Fibroblast of the aortic adventitia (primary cell): Measurements from ENCODE around the gene OR5B21. TPM values are rescaled to one million over a fixed set of nuclear protein-coding genes. Genes with fewer than 3 reads are reported as not detected.

Experiments
- DNase-seq: peaks from one replicate; pipeline ENCODE4 v3.0.0-alpha.2; 2010; ENCODE audit warnings: low read depth
- H3K4me3 ChIP-seq: 2 replicates; pipeline ENCODE4 v1.5.1; 2011; ENCODE audit warnings: low read depth, mild to moderate bottlenecking, control low read depth, low read length, moderate library complexity
- CTCF ChIP-seq: IDR thresholded peaks from 2 replicates; pipeline ENCODE4 v1.5.1; 2011; ENCODE audit warnings: mild to moderate bottlenecking, low read length, control low read depth, inconsistent platforms; ENCODE audit not compliant: insufficient read depth
- total RNA-seq: library from RNA; depleted of rRNA; stranded (reverse); fragments of >200 nt; gene quantifications from 2 replicates; pipeline ENCODE4 v1.2.3, GENCODE V29; 2012; ENCODE audit warnings: low replicate concordance

OR5B21 gene
- total RNA-seq, 1 donor: not detected

DNA sequence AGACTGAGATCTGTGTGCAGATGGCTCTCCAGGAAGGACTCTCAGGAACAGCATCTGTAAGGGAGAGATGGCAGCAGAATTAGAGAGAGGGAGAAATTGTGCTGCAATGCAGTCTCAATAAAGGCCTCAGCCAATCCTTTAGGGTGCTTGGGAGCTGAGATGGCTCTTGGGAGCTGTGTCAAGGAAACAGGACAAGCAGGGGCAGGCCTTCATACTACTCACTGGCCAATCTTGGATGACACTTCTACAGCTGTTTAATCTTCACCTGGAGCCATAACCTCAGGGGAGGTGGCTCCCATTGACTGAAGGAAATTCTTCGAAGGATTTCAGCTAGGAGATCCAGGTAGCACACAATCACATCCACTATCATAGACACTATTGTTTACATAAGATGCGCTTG, 10.0 kb downstream of the OR5B21 start:
- TF ChIP-seq CTCF: no peak
- H3K4me3 ChIP-seq: no peak overlapping the region
- no peak for DNase-seq

GRCh38 chr11:58495906-58496305, 12.0 kb downstream of the OR5B21 start:
- no peak for DNase-seq
- TF ChIP-seq CTCF: no peak
- no peak overlapping the region for H3K4me3 ChIP-seq

GRCh38 chr11:58494101-58494500, 13.8 kb downstream of the OR5B21 start:
- TF ChIP-seq CTCF: no peak
- no peak overlapping the region for H3K4me3 ChIP-seq
- DNase-seq: peak; percentile 63

DNA sequence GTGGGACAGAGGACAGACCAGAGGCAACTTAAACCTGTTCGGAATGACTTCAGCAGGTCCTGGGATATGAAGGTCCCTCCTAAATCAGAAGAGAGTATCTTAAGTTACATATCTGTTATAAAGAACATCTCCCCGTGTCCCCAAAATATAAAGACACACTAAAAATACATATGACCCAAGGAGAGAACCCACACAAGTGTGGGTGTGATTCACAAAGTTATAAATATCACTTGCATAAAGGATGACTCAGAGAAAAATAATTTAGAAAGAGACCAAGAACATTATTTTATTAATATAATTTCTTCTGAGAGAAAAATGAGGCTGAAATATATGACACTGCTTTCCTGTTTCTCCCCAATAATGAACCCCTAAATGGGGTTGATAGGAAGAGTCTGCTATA, 14.2 kb downstream of the OR5B21 start:
- H3K4me3 ChIP-seq: no peak overlapping the region
- peak; percentile 25 for DNase-seq
- no peak for TF ChIP-seq CTCF

DNA sequence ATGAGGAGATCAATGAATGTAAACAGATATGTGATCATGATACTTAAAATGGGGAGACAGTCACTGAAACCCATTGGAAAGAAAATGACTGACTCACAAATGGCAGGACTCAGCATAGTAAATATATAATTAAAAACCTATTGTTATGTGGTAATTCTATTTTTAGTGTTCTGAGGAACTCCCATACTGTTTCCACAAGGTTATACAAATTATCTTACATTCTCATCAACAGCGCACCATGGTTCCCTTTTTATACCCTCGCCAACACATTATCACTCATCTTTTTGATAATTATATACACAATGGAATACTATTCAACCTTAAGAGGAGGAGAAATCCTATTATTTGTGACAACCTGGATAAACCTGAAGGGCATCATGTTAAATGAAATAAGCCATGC, 17.1 kb downstream of the OR5B21 start:
- DNase-seq: no peak
- TF ChIP-seq CTCF: no peak
- H3K4me3 ChIP-seq: no peak overlapping the region

DNA sequence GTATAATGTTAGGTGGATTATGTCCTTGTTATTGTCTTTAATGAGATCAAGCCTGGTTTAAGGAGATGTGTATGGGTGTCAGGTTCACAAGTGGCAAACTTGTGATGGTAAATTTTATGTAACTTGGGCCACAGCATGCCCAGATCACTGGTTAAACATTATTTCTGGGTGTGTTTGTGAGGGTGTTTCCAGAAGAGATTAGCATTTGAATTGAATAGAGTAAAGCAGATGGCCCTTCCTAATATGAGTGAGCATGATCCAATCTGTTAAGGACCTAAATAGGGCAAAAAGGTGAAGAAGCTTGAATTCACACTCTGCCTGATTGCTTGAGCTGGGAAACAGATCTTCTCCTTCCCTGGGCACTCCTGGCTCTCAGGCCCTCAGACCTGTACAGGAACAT, 20.7 kb downstream of the OR5B21 start:
- TF ChIP-seq CTCF: no peak
- no peak overlapping the region for H3K4me3 ChIP-seq
- DNase-seq: no peak

- peak; percentile 13 for DNase-seq
- no peak for TF ChIP-seq CTCF
- no peak overlapping the region for H3K4me3 ChIP-seq
Measured at GRCh38 chr11:58485961-58486360, 21.9 kb downstream of the OR5B21 start.
